ENCODE data around the gene GNAO1. TPM values are rescaled to one million over a fixed set of nuclear protein-coding genes. Genes with fewer than 3 reads are reported as not detected.

GNAO1 gene
- total and polyA plus RNA-seq, 8 donors, result 1.2 to 13.4 (median 4.8) TPM

GRCh38 chr16:56295059-56295665 is 103.9 kb downstream of the GNAO1 start:
- Histone ChIP-seq H3K4me1 (no peaks in the 10 kb centered on the region), H3K4me3 (no peak overlapping the region), H3K27ac (no peak overlapping the region), H3K9me3 (no peaks in the 10 kb centered on the region), H3K27me3 (no peaks in the 10 kb centered on the region), H3K36me3 (no peaks in the 10 kb centered on the region)
- FAIRE-seq, result no peak
- no peak for ATAC-seq
- DNase-seq, result no peak
- 72 to 76% methylated on average over 8 of the region's 8 CpGs for WGBS, 2 donors
- intact Hi-C loops (cut with DNase I), result no loop called here
- TF ChIP-seq CTCF (IDR thresholded peaks at IDR 0.05), result no peak

GRCh38 chr16:56295739-56296527 is 104.6 kb downstream of the GNAO1 start:
- TF ChIP-seq CTCF (IDR thresholded peaks at IDR 0.05), result no peak
- Histone ChIP-seq H3K4me1 (no peaks in the 10 kb centered on the region), H3K4me3 (no peak overlapping the region), H3K36me3 (no peaks in the 10 kb centered on the region), H3K9me3 (no peaks in the 10 kb centered on the region), H3K27me3 (no peaks in the 10 kb centered on the region), H3K27ac (no peak overlapping the region)
- DNase-seq (no peak), FAIRE-seq (no peak), ATAC-seq (no peak)
- WGBS, 2 donors, result 54 to 56% methylated on average over 12 of the region's 12 CpGs
- intact Hi-C loops (cut with DNase I), result no loop called here

- FAIRE-seq, result no peak
- DNase-seq, result no peak
- no peak for ATAC-seq
- TF ChIP-seq CTCF (IDR thresholded peaks at IDR 0.05), result no peak
- Histone ChIP-seq H3K4me1 (no peaks in the 10 kb centered on the region), H3K4me3 (no peak overlapping the region), H3K27ac (no peak overlapping the region), H3K27me3 (no peaks in the 10 kb centered on the region), H3K36me3 (no peaks in the 10 kb centered on the region), H3K9me3 (no peaks in the 10 kb centered on the region)
- 73 to 84% methylated on average over 7 of the region's 7 CpGs for WGBS, 2 donors
- intact Hi-C loops (cut with DNase I), result no loop called here
Observed at GRCh38 chr16:56297684-56298083, 106.4 kb downstream of the GNAO1 start.

GRCh38 chr16:56298116-56298515 is 106.8 kb downstream of the GNAO1 start:
- Histone ChIP-seq H3K27me3 (no peaks in the 10 kb centered on the region), H3K4me3 (no peak overlapping the region), H3K4me1 (no peaks in the 10 kb centered on the region), H3K36me3 (no peaks in the 10 kb centered on the region), H3K9me3 (no peaks in the 10 kb centered on the region), H3K27ac (no peak overlapping the region)
- ATAC-seq (no peak), FAIRE-seq (no peak), DNase-seq (no peak)
- WGBS, 2 donors, result 75 to 78% methylated on average over 8 of the region's 8 CpGs
- TF ChIP-seq CTCF (IDR thresholded peaks at IDR 0.05), result no peak
- intact Hi-C loops (cut with DNase I), result no loop called here
